Forelimb muscle (tissue), 1 donor: ENCODE data around the gene SP5. TPM values are rescaled to one million over a fixed set of nuclear protein-coding genes. Genes with fewer than 3 reads are reported as not detected.
"Not testable (repeated sequence)": the region's sequence is repeated elsewhere in the genome, so short reads cannot be mapped to it uniquely, and the experiment has no call there.

ENCODE experiments used
- DNase-seq: peaks from one replicate; pipeline ENCODE4 v3.0.0-alpha.2; 2013; ENCODE audit warnings: low read depth
- polyA plus RNA-seq: library from polyadenylated mRNA; unstranded; fragments of 120-200 nt; gene quantifications from one replicate; pipeline ENCODE4 v1.2.1, GENCODE V29; 2013; ENCODE audit not compliant: insufficient read length

Gene SP5
- polyA plus RNA-seq, 1 donor: 7.2 TPM

DNA sequence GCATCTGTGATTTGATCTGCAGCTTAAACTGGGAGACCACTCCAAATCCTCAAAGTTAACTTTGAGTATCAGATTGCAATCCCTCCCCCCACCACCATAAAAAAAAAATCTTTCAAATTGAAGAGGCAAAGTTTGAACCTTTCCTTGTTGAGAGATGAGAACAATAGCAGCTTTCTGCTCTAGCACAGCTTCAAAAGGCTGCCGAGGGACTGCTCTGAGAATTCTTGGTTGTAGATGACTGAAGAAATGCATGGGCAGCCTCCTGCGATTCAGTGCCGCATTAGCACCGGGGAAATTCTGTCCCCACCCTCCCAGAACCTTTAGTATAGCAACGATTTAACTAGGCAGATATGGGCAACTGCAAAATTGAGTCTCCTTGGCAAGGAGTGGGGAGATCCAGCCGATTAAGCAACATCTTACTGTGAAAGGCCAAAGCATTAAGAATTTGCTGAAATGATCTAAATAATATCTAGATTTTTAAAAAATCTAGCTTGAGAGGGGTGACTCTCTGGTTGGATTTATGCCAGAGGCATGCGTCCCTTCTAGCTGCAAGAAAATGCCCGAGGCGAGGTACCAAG lies 3.9 kb upstream of the SP5 start:
- DNase-seq: no peak

DNA sequence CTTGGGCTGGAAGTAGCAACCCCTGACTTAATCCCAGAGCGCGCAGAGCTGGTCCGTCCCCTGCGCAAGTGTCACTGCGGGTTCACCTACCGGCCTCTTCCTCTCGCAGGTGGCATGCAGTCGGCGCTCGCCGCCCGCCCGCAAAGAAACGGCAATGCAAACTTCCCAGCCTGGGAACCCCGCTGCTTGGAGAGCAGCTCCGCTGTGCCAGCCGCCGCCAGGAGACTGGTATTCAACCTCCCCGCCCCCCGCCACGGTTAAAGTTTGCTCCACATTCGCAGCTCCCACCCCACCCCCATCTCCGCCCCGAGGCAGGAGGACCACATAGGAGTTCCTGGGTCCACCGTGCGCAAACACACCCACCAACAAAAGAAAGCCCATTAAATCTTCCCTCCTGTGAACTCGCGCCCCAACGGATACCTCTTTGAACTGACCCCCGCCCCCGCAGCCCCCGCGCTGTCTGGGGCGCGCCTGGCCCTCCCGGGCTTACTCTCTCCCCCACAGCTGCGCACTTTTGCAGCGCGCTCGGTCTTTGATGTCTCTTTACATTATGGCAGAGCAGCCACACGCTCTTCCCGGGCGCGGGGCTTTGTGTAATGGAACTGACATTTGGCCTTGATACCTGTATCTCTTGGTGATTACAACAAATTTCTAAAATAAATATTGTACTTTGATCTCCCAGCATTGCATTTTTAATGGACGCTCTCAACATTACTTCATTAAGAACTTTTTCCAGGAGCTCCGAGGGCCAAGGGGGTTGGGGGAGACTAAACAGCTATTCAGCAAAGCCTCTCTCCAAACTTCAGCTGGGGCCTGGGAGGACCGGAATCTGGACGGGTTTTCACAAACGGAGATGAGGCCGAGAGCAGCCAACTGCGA lies 3.1 kb upstream of the SP5 start:
- no peak for DNase-seq

DNA sequence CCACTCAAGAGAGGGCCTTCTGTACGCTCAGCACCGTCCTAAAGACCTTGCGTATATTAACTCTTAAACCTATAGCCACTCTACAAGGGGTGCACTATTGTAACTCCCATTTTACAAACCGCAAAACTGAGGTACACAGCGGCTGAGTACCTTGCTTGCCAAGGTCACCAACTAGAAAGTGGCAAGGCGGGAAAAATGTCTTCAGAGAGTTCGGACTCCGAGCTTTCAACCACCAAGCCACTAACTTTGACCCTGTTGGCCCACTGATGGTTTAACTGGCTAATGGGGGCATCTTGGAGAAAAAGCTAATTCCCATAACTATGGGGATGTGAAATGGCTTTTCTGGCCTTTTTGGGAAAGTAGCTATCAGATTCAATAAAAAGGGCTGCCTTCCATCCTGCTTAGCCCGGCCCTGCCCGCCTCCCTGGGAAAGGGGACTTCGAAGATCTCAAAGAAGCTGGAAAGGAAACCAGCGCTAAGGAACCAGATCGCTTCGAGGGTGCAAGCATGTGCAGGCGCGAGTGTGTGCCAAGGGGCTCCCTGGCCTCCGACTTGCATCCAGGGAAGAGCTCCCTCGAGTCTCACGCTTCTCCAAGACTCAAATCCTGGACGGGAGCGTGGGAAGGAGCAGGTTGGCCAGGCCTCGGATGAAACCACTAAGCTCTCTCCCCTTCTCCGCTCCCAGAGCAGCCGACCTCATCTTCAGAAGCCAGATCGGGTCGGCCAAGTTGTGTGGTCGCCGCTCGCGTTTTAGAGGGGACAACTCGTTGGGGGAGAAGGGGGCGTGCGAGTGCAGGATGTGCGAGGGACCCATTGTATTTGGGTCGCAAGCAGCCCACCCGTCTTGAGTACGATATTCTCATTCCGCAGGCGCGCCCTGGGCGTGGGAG lies 2.2 kb upstream of the SP5 start:
- no peak for DNase-seq

DNA sequence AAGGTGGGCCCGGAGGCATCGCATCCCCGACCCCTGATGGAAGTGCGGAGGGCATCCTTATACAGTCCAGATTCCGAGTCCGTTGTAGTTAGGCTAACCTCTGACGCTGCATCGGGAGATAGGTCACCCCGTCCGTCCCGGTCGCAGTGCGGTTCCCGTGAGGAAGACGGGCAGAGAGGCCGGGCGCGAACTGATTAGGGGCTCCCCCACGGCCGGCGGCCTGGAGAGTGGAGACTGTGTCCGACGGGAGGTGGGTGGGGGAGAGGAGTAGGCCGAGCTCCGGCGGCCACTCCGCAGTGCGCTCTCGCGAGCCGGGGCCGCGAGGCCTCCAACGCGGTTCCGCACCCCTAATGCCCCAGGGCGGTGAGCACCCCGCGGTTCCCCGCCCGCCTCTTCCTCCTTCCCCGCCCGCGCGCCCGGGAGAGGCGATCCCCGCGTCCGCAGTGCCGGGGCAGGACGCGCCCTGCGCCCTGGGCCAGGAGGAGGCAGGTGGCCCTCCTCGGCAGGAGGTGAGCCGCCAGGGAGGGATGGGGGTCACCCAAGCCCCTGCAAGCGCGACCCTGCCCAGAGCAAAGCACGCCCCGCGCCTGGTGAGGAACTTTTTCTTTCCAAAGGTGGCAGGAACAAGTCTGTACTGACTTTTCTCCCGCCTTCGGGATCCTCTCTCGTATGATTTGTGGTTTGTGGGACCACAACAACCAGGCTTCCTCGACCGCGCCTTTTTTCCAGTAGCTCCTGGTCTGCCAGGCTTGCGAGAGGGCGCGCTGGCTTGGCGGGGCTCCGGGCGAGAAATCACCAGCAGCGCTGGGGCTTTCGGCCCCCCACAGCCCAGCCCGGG lies 1.4 kb upstream of the SP5 start:
- no peak for DNase-seq

DNA sequence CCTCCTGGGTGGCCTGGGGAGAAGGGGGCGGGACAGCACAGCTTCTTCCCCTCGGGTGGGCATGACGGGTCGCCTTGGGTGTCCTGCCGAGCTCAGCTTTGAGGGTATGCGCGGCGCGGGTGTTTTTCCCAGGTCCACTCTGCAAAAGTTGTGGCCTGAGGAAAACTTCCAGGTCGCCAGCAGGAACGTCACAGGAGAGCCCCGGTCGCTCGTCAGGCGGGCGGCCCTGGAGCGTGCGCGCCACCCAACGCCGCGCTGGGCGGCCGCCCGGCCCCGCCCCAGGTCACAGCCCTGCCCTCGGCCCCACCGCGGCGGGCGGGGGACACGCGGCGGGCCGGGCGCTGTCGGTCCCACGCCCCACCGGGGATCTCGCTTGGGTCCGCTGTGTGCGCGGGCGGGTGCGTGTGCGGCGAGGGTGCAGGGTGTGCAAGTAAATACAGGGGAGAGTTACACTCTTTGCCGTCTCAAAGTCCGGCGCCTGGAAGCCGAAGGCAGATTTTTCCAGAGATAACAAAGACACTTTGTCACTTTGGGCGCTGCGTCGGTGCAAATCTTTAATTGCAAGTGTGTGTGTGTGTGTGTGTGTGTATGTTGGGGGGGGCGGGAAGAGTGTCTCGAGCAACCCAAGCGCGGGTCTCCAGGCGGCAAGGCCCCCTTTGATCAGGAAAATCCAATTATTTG lies 616 bp upstream of the SP5 start:
- DNase-seq: no peak

DNA sequence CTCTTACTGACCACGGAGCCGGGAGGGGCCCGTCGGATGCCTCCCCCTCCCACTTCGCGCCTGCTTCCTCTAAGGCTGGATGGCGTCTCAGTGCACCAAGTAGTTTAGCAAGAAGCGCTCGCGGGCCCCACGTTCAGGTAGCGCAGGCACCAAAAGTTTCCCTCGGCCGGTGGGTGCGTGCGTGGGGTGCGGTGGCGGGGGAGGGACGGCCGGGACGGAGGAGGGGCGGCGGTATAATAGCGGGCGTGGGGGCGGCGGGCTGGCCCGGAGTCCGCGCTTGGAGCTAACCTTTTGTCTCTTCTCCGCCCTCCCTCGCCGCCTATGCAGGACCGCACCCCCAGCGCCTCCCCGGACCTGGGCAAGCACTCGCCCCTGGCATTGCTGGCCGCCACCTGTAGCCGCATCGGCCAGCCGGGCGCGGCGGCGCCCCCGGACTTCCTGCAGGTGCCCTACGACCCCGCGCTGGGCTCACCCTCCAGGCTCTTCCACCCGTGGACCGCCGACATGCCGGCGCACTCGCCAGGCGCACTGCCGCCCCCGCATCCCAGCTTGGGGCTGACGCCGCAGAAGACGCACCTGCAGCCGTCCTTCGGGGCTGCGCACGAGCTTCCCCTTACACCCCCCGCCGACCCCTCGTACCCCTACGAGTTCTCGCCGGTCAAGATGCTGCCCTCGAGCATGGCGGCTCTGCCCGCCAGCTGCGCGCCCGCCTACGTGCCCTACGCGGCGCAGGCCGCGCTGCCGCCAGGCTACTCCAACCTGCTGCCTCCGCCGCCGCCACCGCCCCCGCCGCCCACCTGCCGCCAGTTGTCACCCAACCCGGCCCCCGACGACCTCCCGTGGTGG lies 1.0 kb downstream of the SP5 start:
- DNase-seq: no peak

DNA sequence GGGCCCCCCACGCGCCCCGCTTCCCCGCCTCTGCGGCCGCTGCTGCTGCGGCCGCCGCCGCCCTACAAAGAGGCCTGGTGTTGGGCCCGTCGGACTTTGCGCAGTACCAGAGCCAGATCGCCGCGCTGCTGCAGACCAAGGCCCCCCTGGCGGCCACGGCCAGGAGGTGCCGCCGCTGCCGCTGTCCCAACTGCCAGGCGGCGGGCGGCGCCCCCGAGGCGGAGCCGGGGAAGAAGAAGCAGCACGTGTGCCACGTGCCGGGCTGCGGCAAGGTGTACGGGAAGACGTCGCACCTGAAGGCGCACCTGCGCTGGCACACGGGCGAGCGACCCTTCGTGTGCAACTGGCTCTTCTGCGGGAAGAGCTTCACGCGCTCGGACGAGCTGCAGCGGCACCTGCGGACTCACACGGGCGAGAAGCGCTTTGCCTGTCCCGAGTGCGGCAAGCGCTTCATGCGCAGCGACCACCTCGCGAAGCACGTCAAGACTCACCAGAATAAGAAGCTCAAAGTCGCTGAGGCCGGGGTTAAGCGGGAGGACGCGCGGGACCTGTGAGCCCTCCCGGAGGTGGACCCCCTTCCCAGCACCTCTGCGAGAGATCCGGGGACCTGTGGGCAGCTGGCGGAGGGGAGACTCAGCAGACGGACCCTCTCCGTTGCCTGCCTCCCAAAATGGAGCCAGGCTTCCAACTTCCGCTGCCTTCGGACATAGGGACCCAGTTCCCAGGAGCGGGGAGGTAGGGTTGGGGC lies 1.9 kb downstream of the SP5 start:
- DNase-seq: no peak

DNA sequence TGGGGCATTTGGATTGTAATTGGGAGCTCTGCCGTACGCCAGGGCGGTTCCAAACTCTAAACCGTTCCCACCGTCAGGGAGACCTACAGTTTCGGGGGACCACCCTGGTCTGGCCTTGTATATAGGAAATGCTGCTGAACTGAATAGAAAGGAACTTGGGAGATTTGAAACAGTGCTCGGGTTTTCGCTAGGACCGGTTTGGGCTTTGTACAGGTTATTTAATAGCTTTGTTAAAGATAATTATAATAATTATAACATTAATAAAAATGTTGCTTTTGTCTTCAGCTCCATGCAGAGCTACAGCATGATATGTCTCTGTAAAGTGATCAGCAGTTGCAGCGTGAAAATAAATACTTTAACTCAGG lies 2.4 kb downstream of the SP5 start:
- no peak for DNase-seq

DNA sequence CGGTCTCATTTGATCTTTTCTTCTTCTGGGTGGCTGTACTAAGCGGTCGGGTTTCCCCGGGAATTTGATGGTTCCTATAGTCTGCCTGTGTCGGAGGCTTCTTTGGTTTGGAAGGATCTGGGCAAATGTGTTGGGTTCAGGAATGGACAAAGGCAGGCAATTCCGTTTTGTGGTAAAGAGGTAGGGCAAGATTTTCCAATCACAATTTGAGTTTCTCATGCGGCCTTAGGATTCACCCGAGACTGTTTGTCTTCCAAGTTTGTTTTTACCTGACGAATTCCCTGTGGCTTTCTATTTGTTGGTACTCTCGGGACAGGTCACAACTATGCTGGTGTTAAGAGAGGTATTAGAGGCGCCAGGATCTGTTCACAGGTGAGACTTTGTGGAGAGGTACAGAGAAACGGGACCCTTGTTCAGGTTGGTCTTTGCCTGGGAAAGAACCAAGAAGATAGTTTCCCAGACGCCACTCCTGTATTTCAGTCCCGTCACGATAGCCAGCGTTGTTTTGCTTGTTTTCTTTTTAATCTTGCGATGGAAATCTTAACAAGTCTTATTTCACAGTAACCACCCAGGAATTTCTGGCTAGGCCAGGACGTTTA lies 3.0 kb downstream of the SP5 start:
- no peak for DNase-seq

DNA sequence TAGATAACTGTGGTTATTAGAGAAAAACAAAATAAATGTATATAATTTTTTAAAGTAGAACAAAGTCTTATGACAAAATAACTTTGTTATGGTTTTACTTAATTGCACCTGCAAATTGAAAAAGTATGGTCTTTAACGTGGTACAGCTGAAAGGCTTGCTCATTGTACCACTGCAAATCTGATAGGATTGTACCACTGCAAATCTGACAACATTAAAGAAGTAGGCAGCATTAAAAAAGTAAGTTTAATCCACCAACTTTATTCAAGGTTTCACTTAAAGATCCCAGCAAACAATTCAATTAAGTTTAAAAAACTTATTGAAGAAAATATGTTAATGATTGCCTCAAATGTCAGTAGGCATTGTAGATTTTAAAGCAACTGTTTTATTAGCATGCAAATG lies 4.7 kb downstream of the SP5 start:
- DNase-seq: no peak

DNA sequence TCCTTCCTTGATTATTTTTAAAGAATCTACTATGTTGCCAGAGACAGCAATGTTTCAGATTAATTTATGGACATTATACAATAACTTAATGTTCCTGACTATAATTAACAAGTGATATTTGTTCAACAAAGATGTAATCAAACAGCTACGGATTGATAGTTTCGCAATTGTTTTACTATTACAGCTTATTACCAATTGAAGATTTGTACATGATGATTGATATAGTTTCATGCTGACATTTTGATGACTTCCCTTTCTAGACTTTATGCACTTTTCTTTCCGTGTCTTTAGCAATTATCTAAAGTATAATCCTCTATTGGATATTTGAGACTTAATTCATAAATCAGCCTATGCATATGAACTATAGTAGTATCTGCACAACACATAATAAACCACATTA lies 6.5 kb downstream of the SP5 start:
- no peak for DNase-seq

DNA sequence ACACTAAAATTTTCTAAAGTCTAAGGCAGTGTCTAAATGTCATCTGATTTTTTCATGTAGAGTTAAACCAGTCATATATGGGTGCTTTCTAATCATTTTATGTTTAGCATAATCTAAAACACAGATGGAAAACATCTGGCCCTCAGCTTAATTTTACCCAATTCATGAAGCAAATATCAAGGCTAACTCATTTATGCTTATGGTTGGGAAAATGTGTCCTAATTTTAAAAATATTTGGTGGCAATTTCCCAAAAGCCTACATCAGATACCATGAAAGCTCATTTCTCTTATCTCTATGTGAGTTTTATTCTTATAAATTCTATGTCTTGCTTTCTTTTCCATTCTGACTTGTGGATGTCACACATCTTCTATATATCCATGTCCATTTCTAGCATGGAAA lies 7.2 kb downstream of the SP5 start:
- no peak for DNase-seq

DNA sequence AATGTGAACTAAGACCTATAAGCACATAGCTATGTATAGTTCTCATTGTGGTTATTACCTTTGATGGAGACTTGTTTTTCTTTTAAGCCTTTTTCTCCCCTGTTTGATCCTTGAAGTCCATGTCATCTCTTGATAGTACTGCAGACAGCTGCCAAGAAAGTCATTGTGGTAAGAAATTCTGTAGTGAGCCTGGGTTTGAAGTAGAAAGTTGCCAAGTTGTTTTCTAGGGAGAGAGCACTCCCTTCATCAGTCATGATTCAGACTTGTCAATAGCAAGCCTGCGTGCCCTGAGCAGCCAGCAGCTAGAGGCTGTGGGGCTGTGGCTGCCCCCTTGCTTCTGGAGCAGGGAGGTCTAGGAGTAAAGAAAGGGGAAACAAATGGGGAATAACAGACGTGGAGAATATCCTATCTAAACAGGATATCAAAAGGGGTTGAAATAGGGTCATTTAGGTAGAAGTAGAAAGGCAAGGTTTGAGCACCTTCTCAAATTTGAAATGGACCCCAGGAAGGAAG lies 8.4 kb downstream of the SP5 start:
- DNase-seq: no peak

DNA sequence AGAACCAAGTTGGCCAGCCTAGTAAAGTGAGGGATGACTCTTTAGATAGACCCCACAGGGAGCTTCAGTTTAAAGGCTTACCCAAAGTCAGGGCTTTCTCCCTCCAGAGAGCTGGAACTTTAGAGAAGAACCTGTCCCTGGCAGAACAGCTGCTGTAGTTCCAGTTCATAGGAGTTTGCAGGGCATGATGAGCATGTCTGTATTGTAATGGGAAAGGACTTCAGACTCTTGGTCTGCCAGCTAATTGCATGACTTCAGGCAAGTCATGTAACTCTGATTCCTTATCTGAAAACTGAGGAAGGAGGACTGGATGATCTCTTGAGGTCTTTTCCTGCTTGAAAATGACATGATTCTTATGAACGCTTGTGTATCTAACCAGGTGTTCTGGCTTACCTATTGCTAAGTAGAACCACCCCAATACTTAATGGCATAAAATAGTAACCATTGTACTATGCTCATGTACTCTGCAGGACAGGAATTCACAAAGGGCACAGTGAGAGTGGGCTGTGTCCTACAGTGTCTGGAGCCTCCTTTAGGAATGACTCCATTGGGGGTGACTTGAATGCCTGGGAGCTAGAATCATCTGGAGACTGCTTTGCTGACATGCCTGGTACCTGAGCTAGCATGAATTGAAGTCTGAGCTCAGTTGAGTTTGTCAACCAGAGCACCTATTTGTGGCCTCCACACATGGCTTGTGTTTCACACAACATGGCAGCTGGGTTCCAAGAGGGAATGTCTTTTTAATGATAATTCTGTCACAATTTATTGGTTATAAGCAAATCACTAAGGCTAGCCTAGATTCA lies 18.9 kb downstream of the SP5 start:
- DNase-seq: no peak

DNA sequence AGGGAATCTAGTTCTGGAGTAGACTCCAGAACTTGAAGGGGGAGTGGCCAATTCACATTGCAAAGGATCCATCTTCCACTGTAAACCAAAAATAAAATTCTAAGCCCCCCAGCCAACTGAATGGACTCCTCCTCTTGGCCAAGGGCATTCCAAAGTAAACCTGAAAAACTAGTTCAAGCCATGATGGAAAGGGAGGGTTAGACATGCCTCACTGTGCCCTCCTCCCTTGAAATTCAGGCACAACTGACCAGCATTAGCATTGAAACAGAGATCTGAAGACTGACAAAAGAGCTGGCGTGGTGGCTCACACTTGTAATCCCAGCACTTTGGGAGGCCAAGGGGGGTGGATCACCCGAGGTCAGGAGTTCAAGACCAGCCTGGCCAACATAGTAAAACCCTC lies 19.5 kb downstream of the SP5 start:
- not testable (repeated sequence) for DNase-seq

DNA sequence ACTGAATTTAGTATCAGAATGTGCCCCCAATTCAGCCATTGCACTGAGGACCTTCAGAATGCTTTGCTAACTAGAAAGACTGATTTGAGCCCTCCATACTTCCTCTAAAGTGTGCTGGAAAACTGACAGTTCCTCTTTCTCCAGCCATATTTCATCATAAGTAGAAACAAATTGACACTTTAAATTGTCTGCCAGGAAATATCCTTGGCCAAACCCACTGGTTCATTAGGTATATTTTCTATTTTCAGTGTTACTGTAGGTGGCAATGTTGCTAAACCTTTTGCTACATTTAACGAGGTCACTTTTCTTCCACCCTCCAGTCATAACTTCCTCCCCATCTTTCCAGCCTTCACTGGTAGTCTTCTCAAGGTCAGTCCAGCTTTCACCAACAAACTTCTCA lies 21.5 kb downstream of the SP5 start:
- DNase-seq: no peak

DNA sequence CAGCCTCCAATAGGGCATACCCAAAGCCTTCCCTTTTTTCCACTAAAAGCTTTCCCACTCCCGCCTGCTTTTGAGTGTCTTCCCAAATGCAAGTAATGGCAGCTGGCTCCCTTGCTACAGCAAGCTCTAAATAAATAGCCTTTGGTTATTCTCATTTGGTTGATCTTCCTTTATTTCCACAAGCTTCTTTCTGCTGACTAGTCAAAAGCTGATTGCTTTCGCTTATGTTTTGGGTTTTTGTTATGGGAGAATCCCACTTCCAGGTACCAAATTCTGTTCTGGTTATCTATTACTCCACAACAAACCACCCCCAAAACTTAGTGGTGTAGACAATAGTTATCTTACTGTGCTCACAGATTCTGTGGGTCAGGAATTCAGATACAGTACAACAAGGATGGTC lies 22.3 kb downstream of the SP5 start:
- no peak for DNase-seq

DNA sequence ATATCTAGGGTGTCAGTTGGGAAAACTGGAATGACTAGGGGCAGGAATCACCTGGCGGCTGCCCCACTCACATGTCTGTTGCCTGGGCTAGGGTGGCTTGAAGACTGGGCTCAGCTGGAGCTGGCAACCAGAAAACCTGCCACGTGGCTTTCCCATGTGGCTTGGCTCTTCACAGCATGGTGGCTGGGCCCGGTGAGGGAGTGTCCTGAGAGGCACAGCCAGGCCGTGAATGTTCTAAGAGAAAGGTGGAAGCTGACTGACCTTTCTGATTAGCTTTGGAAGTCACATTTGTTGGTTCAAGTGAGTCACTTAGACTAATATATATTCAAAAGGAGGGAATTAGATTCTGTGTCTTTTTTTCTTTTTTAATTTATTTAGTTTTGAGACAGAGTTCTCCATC lies 22.7 kb downstream of the SP5 start:
- DNase-seq: no peak
